HCT116 (cell line): ENCODE measurements around the gene PDE10A. TPM values are rescaled to one million over a fixed set of nuclear protein-coding genes. Genes with fewer than 3 reads are reported as not detected.

Experiments
- ATAC-seq: fragments of 200-7000 bp; cut with Tn5 transposase; 2 replicates; pipeline ENCODE4 v1.9.1; 2020; ENCODE audit warnings: mild to moderate bottlenecking, moderate library complexity
- BruUV-seq: library from RNA; stranded (reverse); fragments of 400-500 nt; replicated peaks from 2 replicates; lab custom pipeline; 2021; lab: Mats Ljungman, UMichigan
- CTCF ChIA-PET: fragments of 300-600 bp; sonication (Branson Sonifier 250); formaldehyde crosslinking; loops from one replicate; lab custom pipeline; 2021; ENCODE audit warnings: antibody characterized with exemption; lab: Charles Lee
- POLR2A ChIA-PET: fragments of 300-600, 350-600 bp; sonication (Branson Sonifier 250); formaldehyde crosslinking; loops from one replicate; lab custom pipeline; 2021; ENCODE audit warnings: antibody characterized with exemption; lab: Charles Lee
- RAD21 ChIA-PET, 2 experiments: fragments of 300-600 bp; sonication (Branson Sonifier 250); formaldehyde crosslinking; loops; one replicate each; lab custom pipeline; 2023; ENCODE audit warnings: low total read pairs in 2 of 2; ENCODE audit not compliant: uncharacterized antibody in 2 of 2, unreplicated experiment in 2 of 2, low non-redundant PET in 1 of 2; lab: Charles Lee
- DNase-seq: peaks from one replicate; pipeline ENCODE4 v3.0.0-alpha.2; 2010; ENCODE audit warnings: low read depth, low spot score
- H2AFZ ChIP-seq: fragments of 200-600 bp; shearing (Covaris generic), sonication (generic); 2 replicates; pipeline ENCODE4 v1.6.1; 2017; ENCODE audit warnings: low read depth, mixed run types, mixed read lengths, antibody characterized with exemption, low read length; ENCODE audit not compliant: poor library complexity, severe bottlenecking
- H3K27ac ChIP-seq: 2 replicates; pipeline ENCODE4 v1.5.1; 2012; ENCODE audit warnings: low read depth, low read length
- H3K27me3 ChIP-seq: fragments of 200-600 bp; sonication (generic); 2 replicates; pipeline ENCODE4 v1.6.1; 2016; ENCODE audit warnings: mixed run types, low read length, mixed read lengths; ENCODE audit not compliant: insufficient read depth
- H3K36me3 ChIP-seq, 2 experiments: fragments of 200-500 bp in 1 of 2; fragments of 200-600 bp in 1 of 2; sonication (Bioruptor generic) in 1 of 2; sonication (generic) in 1 of 2; 2 replicates each; pipeline versions ENCODE4 v1.5.1 to v1.6.1; 2014 to 2016; ENCODE audit warnings: low read length in 2 of 2, inconsistent platforms in 1 of 2, mixed read lengths in 1 of 2, mixed run types in 1 of 2; ENCODE audit not compliant: insufficient read depth in 2 of 2, control insufficient read depth in 1 of 2
- H3K4me1 ChIP-seq, 2 experiments: fragments of 200-600 bp in 1 of 2; sonication (generic) in 1 of 2; 2 replicates each; pipeline versions ENCODE4 v1.5.1 to v1.6.1; 2012 to 2017; ENCODE audit warnings: low read length in 2 of 2, inconsistent platforms in 1 of 2, mild to moderate bottlenecking in 1 of 2, mixed read lengths in 1 of 2, mixed run types in 1 of 2, moderate library complexity in 1 of 2; ENCODE audit not compliant: insufficient read depth in 2 of 2, control insufficient read depth in 1 of 2
- H3K4me2 ChIP-seq: fragments of 200-600 bp; sonication (generic); 2 replicates; pipeline ENCODE4 v1.6.1; 2017; ENCODE audit warnings: mixed run types, low read length, mixed read lengths
- H3K4me3 ChIP-seq, 2 experiments: fragments of 200-600 bp in 1 of 2; sonication (generic) in 1 of 2; replicated peaks in 1 of 2; 2 replicates each; pipeline ENCODE4 v1.5.1; 2011 to 2016; ENCODE audit warnings: low read length in 2 of 2, control low read depth in 1 of 2, low read depth in 1 of 2, mild to moderate bottlenecking in 1 of 2, mixed read lengths in 1 of 2, mixed run types in 1 of 2
- H3K79me2 ChIP-seq: fragments of 200-600 bp; sonication (generic); 2 replicates; pipeline ENCODE4 v1.6.1; 2017; ENCODE audit warnings: mild to moderate bottlenecking, mixed run types, low read length, moderate library complexity, mixed read lengths; ENCODE audit not compliant: insufficient read depth
- H3K9ac ChIP-seq: fragments of 200-600 bp; sonication (generic); 2 replicates; pipeline ENCODE4 v1.6.1; 2016; ENCODE audit warnings: low read length, mixed read lengths
- H3K9me2 ChIP-seq: fragments of 200-600 bp; sonication (generic), shearing (Covaris generic); 2 replicates; pipeline ENCODE4 v1.6.1; 2017; ENCODE audit warnings: mixed run types, mild to moderate bottlenecking, moderate library complexity; ENCODE audit not compliant: insufficient read depth
- H3K9me3 ChIP-seq, 2 experiments: fragments of 200-500 bp in 1 of 2; fragments of 200-600 bp in 1 of 2; sonication (Bioruptor generic) in 1 of 2; sonication (generic) in 1 of 2; 2 replicates each; pipeline ENCODE4 v1.6.1; 2014 to 2017; ENCODE audit warnings: low read length in 2 of 2, mixed read lengths in 2 of 2, inconsistent platforms in 1 of 2, low read depth in 1 of 2, mild to moderate bottlenecking in 1 of 2, mixed run types in 1 of 2, moderate library complexity in 1 of 2; ENCODE audit not compliant: control insufficient read depth in 1 of 2, insufficient read depth in 1 of 2
- H4K20me1 ChIP-seq: fragments of 200-600 bp; sonication (generic), shearing (Covaris generic); 2 replicates; pipeline ENCODE4 v1.6.1; 2017; ENCODE audit warnings: mixed run types, mild to moderate bottlenecking, moderate library complexity; ENCODE audit not compliant: insufficient read depth
- ATF3 ChIP-seq: IDR thresholded peaks from 2 replicates; pipeline ENCODE4 v1.6.1; 2012
- EGR1 ChIP-seq: IDR thresholded peaks from 2 replicates; pipeline ENCODE4 v1.6.1; 2012; ENCODE audit warnings: low read depth
- ELF1 ChIP-seq: IDR thresholded peaks from 2 replicates; pipeline ENCODE4 v1.6.1; 2012; ENCODE audit warnings: low read depth, borderline replicate concordance
- FOSL1 ChIP-seq: IDR thresholded peaks from 2 replicates; pipeline ENCODE4 v1.6.1; 2012; ENCODE audit warnings: low read depth
- MAX ChIP-seq: IDR thresholded peaks from 2 replicates; pipeline ENCODE4 v1.6.1; 2012
- POLR2A ChIP-seq: IDR thresholded peaks from 2 replicates; pipeline ENCODE4 v1.7.0; 2011; ENCODE audit warnings: borderline replicate concordance; ENCODE audit not compliant: insufficient read depth, insufficient read length; ENCODE audit errors: extremely low read depth
- REST ChIP-seq: IDR thresholded peaks from 2 replicates; pipeline ENCODE4 v1.6.1; 2012; ENCODE audit warnings: low read depth
- SP1 ChIP-seq: IDR thresholded peaks from 2 replicates; pipeline ENCODE4 v1.6.1; 2012; ENCODE audit warnings: low read depth
- SRF ChIP-seq: IDR thresholded peaks from 2 replicates; pipeline ENCODE4 v1.6.1; 2012; ENCODE audit warnings: low read depth
- TCF7L2 ChIP-seq: IDR thresholded peaks from 2 replicates; pipeline ENCODE4 v1.7.0; 2011; ENCODE audit warnings: borderline replicate concordance, inconsistent platforms; ENCODE audit not compliant: insufficient read depth, insufficient read length; ENCODE audit errors: extremely low read depth
- YY1 ChIP-seq: IDR thresholded peaks from 2 replicates; pipeline ENCODE4 v1.6.1; 2011; ENCODE audit warnings: low read length, low read depth, moderate library complexity, mild to moderate bottlenecking; ENCODE audit not compliant: insufficient replicate concordance; ENCODE audit errors: extremely low read depth
- ZBTB33 ChIP-seq: IDR thresholded peaks from 2 replicates; pipeline ENCODE4 v1.6.1; 2011; ENCODE audit warnings: mild to moderate bottlenecking, low read length, moderate library complexity; ENCODE audit not compliant: insufficient replicate concordance; ENCODE audit errors: extremely low read depth
- ZFX ChIP-seq: fragments of 450-650 bp; IDR thresholded peaks from 2 replicates; pipeline ENCODE4 v1.6.1; 2017
- intact Hi-C: fragments of 100-400 bp; cut with micrococcal nuclease; formaldehyde crosslinking; loops from 2 replicates; pipeline ENCODE4 v1.10.0; 2022
- total RNA-seq: library from RNA; stranded (reverse); gene quantifications from one replicate; pipeline ENCODE4 v1.2.1, GENCODE V29; 2021; ENCODE audit not compliant: unreplicated experiment

PDE10A gene
- total RNA-seq, 1 experiment from 2014 or later = 0.37 TPM

- TF ChIP-seq ATF3 = no peak
- no peak for TF ChIP-seq TCF7L2
- TF ChIP-seq MAX = no peak
- TF ChIP-seq ZFX = no peak
- TF ChIP-seq SP1 = no peak
- no peak for TF ChIP-seq EGR1
- TF ChIP-seq FOSL1 = no peak
Measured at GRCh38 chr6:165404697-165405096, 258.3 kb downstream of the PDE10A start (continued).

- intact Hi-C loops = no loop called here
- RAD21 ChIA-PET = no interaction called here
Measured at GRCh38 chr6:165404296-165404695, 258.7 kb downstream of the PDE10A start.

More at GRCh38 chr6:165404296-165404695, 258.7 kb downstream of the PDE10A start:
- DNase-seq = no peak
- Histone ChIP-seq H3K4me1 (no peaks in the 10 kb centered on the region), H3K27me3 (no peaks in the 10 kb centered on the region), H3K9ac (no peak overlapping the region), H3K79me2 (no peaks in the 10 kb centered on the region), H3K9me3 (peaks cover 0 to 4% of the 10 kb centered on the region in 2 experiments; a peak in 1 of 4 replicates), H3K36me3 (no peaks in the 10 kb centered on the region), H3K9me2 (no peaks in the 10 kb centered on the region), H3K4me2 (no peak overlapping the region), H3K4me3 (no peak overlapping the region), H4K20me1 (no peaks in the 10 kb centered on the region), H2AFZ (no peak overlapping the region), H3K27ac (no peak overlapping the region)
- no peak for ATAC-seq
- CTCF ChIA-PET = no interaction called here
- BruUV-seq = no TSS peak
- POLR2A ChIA-PET = no interaction called here
- TF ChIP-seq ZBTB33 = no peak
- no peak for TF ChIP-seq ELF1
- TF ChIP-seq FOSL1 = no peak
- TF ChIP-seq SRF = no peak
- TF ChIP-seq YY1 = no peak
- TF ChIP-seq SP1 = no peak
- TF ChIP-seq POLR2A = no peak
- no peak for TF ChIP-seq MAX
- TF ChIP-seq EGR1 = no peak
- TF ChIP-seq REST = no peak
